Measurements from ENCODE around the gene PRAMEF17.

- TF ChIP-seq CTCF (IDR thresholded peaks at IDR 0.05) (no peak), EZH2phosphoT487 (IDR thresholded peaks at IDR 0.05) (no peak), EZH2 (IDR thresholded peaks at IDR 0.05) (no peak)
These were observed 18.4 kb downstream of the PRAMEF17 start for GRCh38 chr1:13407811-13408210.
